ENCODE data around the gene TCEA3.

TCEA3 gene

GRCh38 chr1:23366146-23366545 lies 58.4 kb downstream of the TCEA3 start:
- no peak overlapping the region for H2AFZ ChIP-seq
- no peak for TF ChIP-seq CTCF (IDR thresholded peaks at IDR 0.05)
- no peaks in the 10 kb centered on the region for H3K27me3 ChIP-seq (ENCODE audit: control insufficient read depth, insufficient read depth, low read length)
- no peak overlapping the region for H3K4me3 ChIP-seq (ENCODE audit: low read depth, low read length)
- H3K27ac ChIP-seq: no peak overlapping the region
- H3K9ac ChIP-seq: no peak overlapping the region
- H3K36me3 ChIP-seq (ENCODE audit: control insufficient read depth, insufficient read depth, low read length): peaks cover 14% of the 10 kb centered on the region
- peaks cover 7% of the 10 kb centered on the region for H3K4me1 ChIP-seq
- H3K79me2 ChIP-seq: peaks cover 4% of the 10 kb centered on the region
- H3K4me2 ChIP-seq (ENCODE audit: low read length): no peak overlapping the region
- no peaks in the 10 kb centered on the region for H3K9me3 ChIP-seq (ENCODE audit: control insufficient read depth, low read length)

- no peak overlapping the region for H2AFZ ChIP-seq
- H3K27me3 ChIP-seq (ENCODE audit: control insufficient read depth, insufficient read depth, low read length): no peaks in the 10 kb centered on the region
- peaks cover 4% of the 10 kb centered on the region for H3K79me2 ChIP-seq
- H3K9ac ChIP-seq: no peak overlapping the region
- H3K27ac ChIP-seq: no peak overlapping the region
- no peak overlapping the region for H3K4me2 ChIP-seq (ENCODE audit: low read length)
- no peak for TF ChIP-seq CTCF (IDR thresholded peaks at IDR 0.05)
- no peaks in the 10 kb centered on the region for H3K9me3 ChIP-seq (ENCODE audit: control insufficient read depth, low read length)
- peaks cover 20% of the 10 kb centered on the region for H3K36me3 ChIP-seq (ENCODE audit: control insufficient read depth, insufficient read depth, low read length)
- H3K4me1 ChIP-seq: no peaks in the 10 kb centered on the region
- H3K4me3 ChIP-seq (ENCODE audit: low read depth, low read length): no peak overlapping the region
Measured at GRCh38 chr1:23362218-23362713, 62.3 kb downstream of the TCEA3 start.

- H3K27ac ChIP-seq: no peak overlapping the region
- no peaks in the 10 kb centered on the region for H3K9me3 ChIP-seq (ENCODE audit: control insufficient read depth, low read length)
- no peaks in the 10 kb centered on the region for H3K4me1 ChIP-seq
- H3K27me3 ChIP-seq (ENCODE audit: control insufficient read depth, insufficient read depth, low read length): no peaks in the 10 kb centered on the region
- H3K36me3 ChIP-seq (ENCODE audit: control insufficient read depth, insufficient read depth, low read length): peaks cover 20% of the 10 kb centered on the region
- H3K9ac ChIP-seq: no peak overlapping the region
- TF ChIP-seq CTCF (IDR thresholded peaks at IDR 0.05): no peak
- H3K79me2 ChIP-seq: peaks cover 4% of the 10 kb centered on the region
- no peak overlapping the region for H3K4me2 ChIP-seq (ENCODE audit: low read length)
- H3K4me3 ChIP-seq (ENCODE audit: low read depth, low read length): no peak overlapping the region
- no peak overlapping the region for H2AFZ ChIP-seq
Measured at GRCh38 chr1:23358310-23358875, 66.2 kb downstream of the TCEA3 start.

GRCh38 chr1:23357138-23357908 lies 67.2 kb downstream of the TCEA3 start:
- Histone ChIP-seq H3K4me2 (ENCODE audit: low read length) (no peak overlapping the region), H3K4me3 (ENCODE audit: low read depth, low read length) (no peak overlapping the region), H2AFZ (no peak overlapping the region), H3K9me3 (ENCODE audit: control insufficient read depth, low read length) (no peaks in the 10 kb centered on the region), H3K9ac (no peak overlapping the region), H3K36me3 (ENCODE audit: control insufficient read depth, insufficient read depth, low read length) (peaks cover 12% of the 10 kb centered on the region), H3K27me3 (ENCODE audit: control insufficient read depth, insufficient read depth, low read length) (no peaks in the 10 kb centered on the region), H3K27ac (no peak overlapping the region), H3K4me1 (no peaks in the 10 kb centered on the region), H3K79me2 (peaks cover 2% of the 10 kb centered on the region)
- TF ChIP-seq CTCF (IDR thresholded peaks at IDR 0.05): no peak

Data from parathyroid adenoma (tissue), 2 donors.